HFFc6 (cell line): ENCODE results near the gene TEX54. TPM values are rescaled to one million over a fixed set of nuclear protein-coding genes. Genes with fewer than 3 reads are reported as not detected.

Experiments
- DNase-seq: peaks from one replicate; pipeline ENCODE4 v3.0.0-alpha.2; 2018
- H3K27ac Mint-ChIP-seq: 2 replicates; pipeline ENCODE4 v1.8.0; 2020; ENCODE audit warnings: mild to moderate bottlenecking, mixed read lengths
- H3K27me3 Mint-ChIP-seq: 2 replicates; pipeline ENCODE4 v1.8.0; 2021; ENCODE audit warnings: mild to moderate bottlenecking, moderate library complexity, mixed read lengths; ENCODE audit not compliant: insufficient read depth
- H3K36me3 Mint-ChIP-seq: 2 replicates; pipeline ENCODE4 v1.8.0; 2021; ENCODE audit warnings: low read depth, mixed read lengths
- H3K4me1 Mint-ChIP-seq: 2 replicates; pipeline ENCODE4 v1.8.0; 2020; ENCODE audit warnings: low read depth, mixed read lengths
- H3K4me3 Mint-ChIP-seq: 2 replicates; pipeline ENCODE4 v1.8.0; 2020; ENCODE audit warnings: mild to moderate bottlenecking, moderate library complexity, mixed read lengths
- H3K9me3 Mint-ChIP-seq: 2 replicates; pipeline ENCODE4 v1.8.0; 2020; ENCODE audit warnings: mild to moderate bottlenecking, mixed read lengths
- CTCF ChIP-seq: fragments of 200-600 bp; sonication (generic); IDR thresholded peaks from 2 replicates; pipeline ENCODE4 v1.5.0; 2021; ENCODE audit warnings: antibody characterized with exemption, mild to moderate bottlenecking
- total RNA-seq, 6 experiments: library from RNA; stranded (reverse); fragmentation: NEBNext Ultra II Directional; extraction: Animal tissue kit (Norgen Biotek cat#: 25700); gene quantifications; 2 replicates in 1 of 6; 3 replicates in 5 of 6; pipeline ENCODE4 v1.2.3, GENCODE V29; 2021

Gene TEX54
- total RNA-seq, 6 experiments from 2014 or later, result not detected

DNA sequence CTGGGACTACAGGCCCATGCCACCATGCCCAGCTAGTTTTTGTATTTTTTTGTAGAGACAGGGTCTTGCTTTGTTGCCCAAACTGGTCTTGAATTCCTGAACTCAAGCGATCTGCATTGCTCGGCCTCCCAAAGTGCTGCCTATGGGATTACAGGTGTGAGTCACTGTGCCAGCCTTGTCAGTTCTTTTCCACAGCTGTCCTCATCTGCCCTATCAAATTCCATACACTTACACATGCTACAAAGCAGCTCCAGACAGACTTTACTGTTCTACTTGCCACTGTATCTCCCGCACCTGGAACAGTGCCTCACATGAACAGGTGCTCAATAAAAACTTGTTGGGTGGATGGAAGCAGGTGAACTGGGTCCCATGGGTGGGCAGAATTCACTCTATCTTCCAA is 9.0 kb downstream of the TEX54 start:
- Mint-ChIP-seq H3K4me3 (no peak overlapping the region), H3K27ac (no peak overlapping the region; the same call in 1 of the 2 replicates), H3K4me1 (no peaks in the 10 kb centered on the region), H3K9me3 (no peaks in the 10 kb centered on the region), H3K27me3 (0 out of 2 replicates have a peak, but pooled peaks cover 1% of the 10 kb centered on the region), H3K36me3 (peaks cover 26% of the 10 kb centered on the region)
- no peak for DNase-seq
- TF ChIP-seq CTCF, result no peak

GRCh38 chr11:62817129-62817528 is 15.5 kb downstream of the TEX54 start:
- Mint-ChIP-seq H3K9me3 (no peaks in the 10 kb centered on the region), H3K4me3 (no peak overlapping the region), H3K27ac (no peak overlapping the region), H3K36me3 (peaks cover 11% of the 10 kb centered on the region), H3K4me1 (no peaks in the 10 kb centered on the region), H3K27me3 (no peaks in the 10 kb centered on the region)
- no peak for TF ChIP-seq CTCF
- no peak for DNase-seq

DNA sequence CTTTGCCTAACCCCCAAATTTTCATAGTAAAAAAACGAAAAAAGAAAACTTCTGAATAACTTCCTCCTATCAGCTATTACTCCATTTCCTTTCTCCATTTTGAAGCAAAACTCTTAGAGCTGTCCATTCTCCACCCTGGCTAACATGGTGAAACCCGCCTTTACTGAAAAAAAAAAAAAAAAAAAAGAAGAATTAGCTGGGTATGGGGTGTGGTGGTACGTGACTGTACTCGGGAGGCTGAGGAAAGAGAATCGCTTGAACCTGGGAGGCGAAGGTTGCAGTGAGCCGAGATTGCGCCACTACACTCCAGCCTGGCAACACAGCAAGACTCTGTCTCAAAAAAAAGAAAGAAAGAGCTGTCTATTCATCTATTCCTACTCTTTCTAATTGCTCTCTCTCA is 16.1 kb downstream of the TEX54 start:
- no peak for DNase-seq
- H3K4me1 Mint-ChIP-seq, result no peaks in the 10 kb centered on the region
- peaks cover 11% of the 10 kb centered on the region for H3K36me3 Mint-ChIP-seq
- no peak overlapping the region for H3K4me3 Mint-ChIP-seq
- H3K9me3 Mint-ChIP-seq, result no peaks in the 10 kb centered on the region
- TF ChIP-seq CTCF, result no peak
- no peaks in the 10 kb centered on the region for H3K27me3 Mint-ChIP-seq
- no peak overlapping the region for H3K27ac Mint-ChIP-seq

DNA sequence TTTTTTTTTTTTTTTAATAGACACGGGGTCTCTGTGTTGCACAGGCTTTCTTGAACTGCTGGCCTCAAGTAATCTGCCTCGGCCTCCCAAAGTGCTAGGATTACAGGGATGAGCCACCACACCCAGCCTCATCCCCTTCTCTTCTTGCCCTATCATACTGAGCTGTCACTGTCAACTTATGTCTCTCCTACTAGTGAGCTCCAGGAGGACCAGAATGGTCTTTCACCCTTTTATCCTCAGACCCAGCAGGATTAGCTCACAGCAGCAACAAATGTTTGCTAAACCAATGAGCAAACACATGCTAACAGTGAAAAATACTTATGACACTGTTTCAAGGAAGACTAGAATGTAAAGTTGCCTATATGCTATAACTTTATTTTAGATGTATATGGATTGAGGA is 21.0 kb downstream of the TEX54 start:
- no peaks in the 10 kb centered on the region for H3K9me3 Mint-ChIP-seq
- H3K27me3 Mint-ChIP-seq, result no peaks in the 10 kb centered on the region
- no peak for TF ChIP-seq CTCF
- peaks cover 17% of the 10 kb centered on the region for H3K4me1 Mint-ChIP-seq
- H3K4me3 Mint-ChIP-seq, result no peak overlapping the region
- no peak for DNase-seq
- H3K27ac Mint-ChIP-seq, result 0 out of 2 replicates have a peak overlapping the region, but pooled peaks have one; percentile 27
- H3K36me3 Mint-ChIP-seq, result no peaks in the 10 kb centered on the region

- Mint-ChIP-seq H3K27me3 (no peaks in the 10 kb centered on the region), H3K4me1 (peaks cover 26% of the 10 kb centered on the region), H3K9me3 (no peaks in the 10 kb centered on the region), H3K27ac (0 out of 2 replicates have a peak overlapping the region, but pooled peaks have one; percentile 4), H3K4me3 (no peak overlapping the region), H3K36me3 (no peaks in the 10 kb centered on the region)
- no peak for DNase-seq
- TF ChIP-seq CTCF, result no peak
Measured at GRCh38 chr11:62810748-62811147, 21.9 kb downstream of the TEX54 start.
